HepG2 (cell line): Measurements from ENCODE around the gene GARIN5A. TPM values are rescaled to one million over a fixed set of nuclear protein-coding genes. Genes with fewer than 3 reads are reported as not detected.

ENCODE experiments used
- ATAC-seq: fragments of 200-7000 bp; cut with Tn5 transposase; 3 replicates; pipeline ENCODE4 v1.9.1; 2020; ENCODE audit warnings: mild to moderate bottlenecking, moderate library complexity
- BruUV-seq: library from RNA; stranded (reverse); fragments of 400-500 nt; replicated peaks from 2 replicates; lab custom pipeline; 2021; lab: Mats Ljungman, UMichigan
- CTCF ChIA-PET: fragments of 300-600 bp; formaldehyde crosslinking; extraction: SDS; loops from one replicate; lab custom pipeline; 2021; ENCODE audit warnings: low total read pairs, inconsistent platforms, low intra/inter-chr PET ratio; lab: Yijun Ruan, JAX
- POLR2A ChIA-PET: fragments of 350-600 bp; sonication (Branson Sonifier 250); formaldehyde crosslinking; loops from one replicate; lab custom pipeline; 2020; ENCODE audit warnings: antibody characterized with exemption, inconsistent platforms; lab: Yijun Ruan, JAX
- DNase-seq: peaks from one replicate; pipeline ENCODE4 v3.0.0-alpha.2; 2015; ENCODE audit warnings: low spot score
- FAIRE-seq: peaks from 3 replicates; lab custom pipeline; 2011; peaks lifted over from hg19 to GRCh38; lab: Jason Lieb, UNC
- H2AFZ ChIP-seq: one replicate; pipeline ENCODE4 v1.6.1; 2011; ENCODE audit warnings: low read length, inconsistent platforms
- H3K27ac ChIP-seq: fragments of 300-600 bp; 3 replicates; pipeline ENCODE4 v1.8.0; 2011; ENCODE audit warnings: mixed run types, mild to moderate bottlenecking, mixed read lengths, low read length, inconsistent platforms; ENCODE audit not compliant: insufficient read depth; ENCODE audit errors: extremely low read length
- H3K27me3 ChIP-seq, 2 experiments: fragments of 200-600 bp in 1 of 2; 2 replicates in 1 of 2; 3 replicates in 1 of 2; pipeline versions ENCODE4 v1.6.0 to v1.8.0; 2011; ENCODE audit warnings: low read length in 2 of 2, mild to moderate bottlenecking in 2 of 2, moderate library complexity in 2 of 2, inconsistent platforms in 1 of 2; ENCODE audit not compliant: insufficient read depth in 2 of 2, control insufficient read depth in 1 of 2
- H3K36me3 ChIP-seq, 2 experiments: fragments of 200-600 bp in 1 of 2; replicated peaks in 1 of 2; 2 replicates in 1 of 2; 3 replicates in 1 of 2; pipeline versions ENCODE4 v1.5.1 to v1.8.0; 2011; ENCODE audit warnings: low read length in 2 of 2, inconsistent platforms in 1 of 2; ENCODE audit not compliant: insufficient read depth in 2 of 2, control insufficient read depth in 1 of 2
- H3K4me1 ChIP-seq: 2 replicates; pipeline ENCODE4 v1.5.1; 2012; ENCODE audit warnings: low read length, inconsistent platforms; ENCODE audit not compliant: insufficient read depth
- H3K4me2 ChIP-seq: 2 replicates; pipeline ENCODE4 v1.6.0; 2011; ENCODE audit warnings: low read depth, low read length, inconsistent platforms
- H3K4me3 ChIP-seq, 3 experiments: fragments of 200-600 bp in 1 of 3; sonication (generic), shearing (Covaris generic) in 1 of 3; replicated peaks in 1 of 3; 2 replicates each; pipeline ENCODE4 v1.5.1; 2011 to 2016; ENCODE audit warnings: low read length in 3 of 3, inconsistent platforms in 2 of 3, low read depth in 2 of 3, mild to moderate bottlenecking in 2 of 3, control low read depth in 1 of 3, mixed read lengths in 1 of 3; ENCODE audit not compliant: insufficient read depth in 1 of 3
- H3K79me2 ChIP-seq: one replicate; pipeline ENCODE4 v1.6.1; 2011; ENCODE audit warnings: low read length, inconsistent platforms; ENCODE audit not compliant: insufficient read depth
- H3K9ac ChIP-seq: 2 replicates; pipeline ENCODE4 v1.6.0; 2011; ENCODE audit warnings: mild to moderate bottlenecking, low read depth, low read length, inconsistent platforms; ENCODE audit not compliant: insufficient read depth
- H3K9me3 ChIP-seq: 2 replicates; pipeline ENCODE4 v1.5.1; 2012; ENCODE audit warnings: mild to moderate bottlenecking, low read length
- H4K20me1 ChIP-seq: 2 replicates; pipeline ENCODE4 v1.6.0; 2011; ENCODE audit warnings: inconsistent platforms, mild to moderate bottlenecking, low read length, moderate library complexity; ENCODE audit not compliant: insufficient read depth
- ARNT2 ChIP-seq: sonication (generic); formaldehyde crosslinking; IDR thresholded peaks from 2 replicates; pipeline ENCODE4 v1.8.0; 2022; ENCODE audit warnings: mild to moderate bottlenecking, low read depth, missing genetic modification reagents, moderate library complexity
- CSRNP1 ChIP-seq: sonication (generic); formaldehyde crosslinking; IDR thresholded peaks from 2 replicates; pipeline ENCODE4 v1.8.1; 2023; ENCODE audit warnings: mild to moderate bottlenecking, missing genetic modification reagents
- EP300 ChIP-seq, 3 experiments: sonication (generic) in 1 of 3; formaldehyde crosslinking in 1 of 3; IDR thresholded peaks; 2 replicates each; pipeline versions ENCODE4 v1.5.1 to v1.6.1; 2011 to 2020; ENCODE audit warnings: low read depth in 2 of 3, low read length in 2 of 3, borderline replicate concordance in 1 of 3, improper control_type of control experiment in 1 of 3, mild to moderate bottlenecking in 1 of 3, missing genetic modification reagents in 1 of 3, moderate library complexity in 1 of 3
- HIC2 ChIP-seq: sonication (generic); formaldehyde crosslinking; IDR thresholded peaks from 2 replicates; pipeline ENCODE4 v1.9.0; 2022; ENCODE audit warnings: low read depth, missing genetic modification reagents
- MXD3 ChIP-seq: IDR thresholded peaks from 2 replicates; pipeline ENCODE4 v1.6.1; 2016; ENCODE audit warnings: mild to moderate bottlenecking, missing biosample characterization, missing genetic modification reagents
- MXD4 ChIP-seq: IDR thresholded peaks from 2 replicates; pipeline ENCODE4 v1.6.1; 2016; ENCODE audit warnings: mild to moderate bottlenecking, missing biosample characterization, missing genetic modification reagents
- MYPOP ChIP-seq: sonication (generic); formaldehyde crosslinking; IDR thresholded peaks from 2 replicates; pipeline ENCODE4 v1.8.1; 2023; ENCODE audit warnings: mild to moderate bottlenecking, moderate library complexity, missing genetic modification reagents
- RBM39 ChIP-seq: fragments of 200-400 bp; formaldehyde crosslinking; IDR thresholded peaks from one replicate; pipeline ENCODE4 v1.6.1; 2018; ENCODE audit warnings: antibody characterized with exemption, mild to moderate bottlenecking, low read depth, low read length; ENCODE audit not compliant: poor library complexity, severe bottlenecking
- SRSF1 ChIP-seq: fragments of 200-400 bp; formaldehyde crosslinking; optimal IDR thresholded peaks from 2 replicates; pipeline ENCODE3; 2017; ENCODE audit warnings: mild to moderate bottlenecking, low read depth, low read length, moderate library complexity
- TFE3 ChIP-seq: IDR thresholded peaks from 2 replicates; pipeline ENCODE4 v1.6.1; 2016
- ZFAT ChIP-seq: sonication (generic); formaldehyde crosslinking; conservative IDR thresholded peaks from 2 replicates; pipeline ENCODE4 v1.8.1; 2023; ENCODE audit warnings: missing genetic modification reagents, inconsistent platforms
- ZFY ChIP-seq: sonication (generic); formaldehyde crosslinking; IDR thresholded peaks from 2 replicates; pipeline ENCODE4 v1.4.0; 2020; ENCODE audit warnings: missing genetic modification reagents
- ZNF326 ChIP-seq: sonication (generic); formaldehyde crosslinking; IDR thresholded peaks from 2 replicates; pipeline ENCODE4 v1.4.0; 2020; ENCODE audit warnings: missing genetic modification reagents, borderline replicate concordance
- ZNF567 ChIP-seq: sonication (generic); formaldehyde crosslinking; IDR thresholded peaks from 2 replicates; pipeline ENCODE4 v1.8.1; 2023; ENCODE audit warnings: mild to moderate bottlenecking, missing genetic modification reagents, borderline replicate concordance
- WGBS: methylation state at CpG from one replicate; pipeline ENCODE4 v1.1.6; 2017; ENCODE audit warnings: low lambda C conversion rate; 5-methylcytosine and 5-hydroxymethylcytosine counted together
- in situ Hi-C: cut with HindIII; loops from 2 replicates; pipeline ENCODE4 v1.10.0; 2017; ENCODE audit warnings: low pct_unique_long_range_greater_than_20kb; ENCODE audit not compliant: extremely low pct_ligation_motif_present
- intact Hi-C: fragments of 100-400 bp; cut with micrococcal nuclease; formaldehyde crosslinking; loops from one replicate; pipeline ENCODE4 v1.10.0; 2022; ENCODE audit not compliant: unreplicated experiment
- polyA plus RNA-seq, 8 experiments: library from polyadenylated mRNA; depleted of rRNA in 3 of 8; stranded (reverse) in 7 of 8; unstranded in 1 of 8; fragments of >200 nt; fragmentation: Illumina TruSeq in 4 of 8; extraction: Trizol in 4 of 8; gene quantifications; 2 replicates each; pipeline versions ENCODE4 v1.2.1 to v1.2.3, GENCODE V29; 2011 to 2016; ENCODE audit warnings: low read depth in 4 of 8, missing spikeins in 1 of 8, mixed read lengths in 1 of 8; ENCODE audit not compliant: insufficient read depth in 1 of 8
- total RNA-seq, 5 experiments: library from RNA; depleted of rRNA; stranded (reverse); fragments of >200 nt; fragmentation: Illumina TruSeq; extraction: Trizol; gene quantifications; 2 replicates each; pipeline ENCODE4 v1.2.3, GENCODE V29; 2016; ENCODE audit warnings: low read depth in 1 of 5
- TF ChIP-seq, protein P1 (sequence below): sonication (generic); formaldehyde crosslinking; IDR thresholded peaks from 2 replicates; pipeline ENCODE4 v1.8.0; 2022; ENCODE audit warnings: low read depth, missing genetic modification reagents

GARIN5A gene
- total and polyA plus RNA-seq, 2 of the 13 experiments (the other 11 are each of a cell fraction or from before 2014, with no cell fraction given): not detected

DNA sequence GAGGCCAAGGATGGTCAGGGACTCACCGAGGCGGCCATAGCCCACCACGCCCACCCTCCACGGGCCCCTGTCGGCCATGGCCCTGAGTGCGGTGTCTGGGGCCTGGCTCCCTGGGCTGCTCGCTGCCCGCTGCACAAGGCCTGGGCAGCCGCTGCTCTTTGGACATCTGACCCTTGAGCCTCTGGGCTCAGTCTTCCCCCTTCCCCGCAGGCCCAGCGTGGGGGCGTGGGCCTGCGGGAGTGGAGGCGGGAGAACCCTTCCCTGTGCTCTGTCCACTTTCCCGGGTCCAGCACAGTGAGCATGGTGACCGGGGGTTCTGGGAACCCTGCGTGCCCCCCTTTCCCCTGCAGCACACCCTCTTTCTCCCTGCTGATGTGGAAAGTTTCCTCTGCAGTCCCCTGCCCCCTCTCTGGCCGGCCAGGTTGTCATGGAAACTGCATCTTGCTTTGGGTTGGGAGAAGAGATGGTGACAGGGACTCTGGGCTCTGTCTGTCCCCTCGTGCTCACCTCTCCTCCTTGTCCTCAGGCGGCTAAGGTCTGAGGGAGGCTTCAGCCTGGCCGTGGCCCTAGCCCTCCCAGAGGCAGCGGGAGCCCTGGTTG is 37.2 kb upstream of the GARIN5A start, which contains the start of gene ASPDH:
Gene ASPDH (minus strand): TSS at position 168 of the 600 bp plus-strand sequence. CDS start 90 bp downstream, at position 78.
- Histone ChIP-seq H3K4me1 (peaks cover 29% of the 10 kb centered on the region), H3K27ac (peak within 1 kb of the TSS; percentile 44), H3K27me3 (no peaks in the 10 kb centered on the region; a peak in 2 of 5 replicates), H3K4me2 (peak within 1 kb of the TSS; percentile 71), H3K9me3 (no peaks in the 10 kb centered on the region), H3K79me2 (no peaks in the 10 kb centered on the region), H3K36me3 (no peaks in the 10 kb centered on the region), H3K4me3 (peak within 1 kb of the TSS; percentile 54 to 71 (median 58); a peak in 5 of 6 replicates), H4K20me1 (no peaks in the 10 kb centered on the region), H2AFZ (no peak within 1 kb of the TSS), H3K9ac (peak within 1 kb of the TSS; percentile 76)
- DNase-seq (no peak), FAIRE-seq (no peak), ATAC-seq (peak; percentile 61)
- intact Hi-C loops (no loop called here), in situ Hi-C loops (no loop called here)
- BruUV-seq: no TSS peak
- ChIA-PET POLR2A (no interaction called here), CTCF (no interaction called here)
- 5% methylated on average over 9 of the region's 22 CpGs for WGBS
- TF ChIP-seq TFE3 (CRISPR knock-in tag) (no peak), MXD3 (no peak), RBM39 (peak; percentile 55), ZNF567 (no peak), MXD4 (CRISPR knock-in tag) (no peak), ZFY (peak; percentile 67), ARNT2 (CRISPR knock-in tag) (no peak), EP300 (IDR thresholded peaks at IDR 0.05; ENCODE audit: low read depth in 2 of 2, low read length in 2 of 2) (no peak), EP300 (CRISPR knock-in tag; IDR thresholded peaks at IDR 0.05; ENCODE audit: borderline replicate concordance) (0 out of 2 replicates have a peak, but pooled peaks have one; percentile 12), SRSF1 (no peak), ZNF326 (CRISPR knock-in tag) (no peak), HIC2 (CRISPR knock-in tag) (0 out of 2 replicates have a peak, but pooled peaks have one; percentile 43), MYPOP (CRISPR knock-in tag) (no peak), CSRNP1 (CRISPR knock-in tag) (no peak), ZFAT (no peak)
- TF ChIP-seq, protein P1, sequence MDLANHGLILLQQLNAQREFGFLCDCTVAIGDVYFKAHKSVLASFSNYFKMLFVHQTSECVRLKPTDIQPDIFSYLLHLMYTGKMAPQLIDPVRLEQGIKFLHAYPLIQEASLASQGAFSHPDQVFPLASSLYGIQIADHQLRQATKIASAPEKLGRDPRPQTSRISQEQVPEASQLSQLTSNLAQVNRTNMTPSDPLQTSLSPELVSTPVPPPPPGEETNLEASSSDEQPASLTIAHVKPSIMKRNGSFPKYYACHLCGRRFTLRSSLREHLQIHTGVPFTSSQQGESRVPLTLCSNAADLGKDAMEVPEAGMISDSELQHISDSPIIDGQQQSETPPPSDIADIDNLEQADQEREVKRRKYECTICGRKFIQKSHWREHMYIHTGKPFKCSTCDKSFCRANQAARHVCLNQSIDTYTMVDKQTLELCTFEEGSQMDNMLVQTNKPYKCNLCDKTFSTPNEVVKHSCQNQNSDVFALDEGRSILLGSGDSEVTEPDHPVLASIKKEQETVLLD (CRISPR knock-in tag): no peak
